HS-27A (cell line): Measurements from ENCODE around the gene NEMP1.
"Not testable (repeated sequence)": the region's sequence is repeated elsewhere in the genome, so short reads cannot be mapped to it uniquely, and the experiment has no call there.

ENCODE experiments used
- DNase-seq: peaks from one replicate; pipeline ENCODE4 v3.0.0-alpha.2; 2012; ENCODE audit warnings: low read depth, missing footprints

The NEMP1 gene

DNA sequence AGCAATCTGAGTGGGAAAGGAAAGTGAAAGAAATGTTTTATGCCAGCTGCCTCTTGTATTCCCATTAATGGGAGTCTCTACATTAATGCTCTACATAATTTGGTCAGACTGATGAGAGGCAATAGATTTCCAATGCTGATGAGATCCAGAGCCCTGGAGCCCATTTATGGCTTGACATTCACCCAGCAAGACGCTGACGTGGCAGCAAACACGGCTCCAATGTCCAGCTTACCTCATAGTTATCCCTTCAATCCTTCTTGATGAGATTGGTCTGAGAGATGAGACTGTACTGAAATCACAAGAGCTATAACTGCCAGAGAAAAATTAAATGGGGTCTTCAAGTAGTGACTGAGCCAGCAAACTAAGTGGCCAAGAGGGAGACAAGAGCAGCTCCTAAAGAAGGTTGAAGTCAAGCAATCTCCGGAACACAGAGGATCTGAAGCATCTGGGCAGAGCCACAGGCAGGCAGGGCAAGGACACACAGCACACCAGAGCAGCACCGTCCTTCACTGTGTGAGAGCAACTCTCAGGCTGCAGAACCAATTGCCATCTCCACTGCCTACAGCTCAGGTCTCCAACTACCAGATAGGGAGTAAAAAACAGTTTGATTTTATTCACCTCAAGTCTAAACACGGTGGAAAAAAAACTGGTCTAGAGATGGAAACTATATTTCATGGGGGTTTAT lies 21.4 kb downstream of the NEMP1 start:
- DNase-seq: no peak

DNA sequence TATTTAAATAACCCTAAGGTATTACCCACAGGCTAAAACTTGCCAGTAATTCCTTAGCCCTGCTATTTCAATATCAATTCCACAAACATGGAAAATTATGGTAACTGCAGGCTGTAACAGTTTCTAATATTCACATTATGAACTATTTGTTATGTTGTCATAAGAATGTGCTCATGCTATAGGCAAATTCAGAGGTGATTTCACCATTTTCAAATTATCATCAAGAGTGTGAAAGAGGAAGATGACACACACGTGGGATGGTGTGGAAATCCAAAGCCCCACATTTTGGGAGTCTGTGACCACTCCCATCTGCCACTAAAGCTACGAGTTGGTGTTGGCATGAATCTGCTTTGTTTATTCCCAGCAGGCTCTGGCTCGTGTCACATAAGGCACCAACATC lies 22.8 kb downstream of the NEMP1 start:
- DNase-seq: no peak

DNA sequence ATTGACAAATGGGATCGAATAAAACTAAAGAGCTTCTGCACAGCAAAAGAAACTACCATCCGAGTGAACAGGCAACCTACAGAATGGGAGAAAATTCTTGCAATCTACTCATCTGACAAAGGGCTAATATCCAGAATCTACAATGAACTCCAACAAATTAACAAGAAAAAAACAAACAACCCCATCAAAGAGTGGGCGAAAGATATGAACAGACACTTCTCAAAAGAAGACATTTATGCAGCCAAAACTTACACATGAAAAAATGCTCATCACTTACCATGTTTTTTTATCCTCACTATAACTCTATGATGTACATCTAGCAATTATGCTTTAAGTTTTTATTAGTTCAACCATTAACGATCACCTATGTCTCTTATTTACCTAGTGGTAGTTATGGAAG lies 24.7 kb downstream of the NEMP1 start:
- DNase-seq: not testable (repeated sequence)

DNA sequence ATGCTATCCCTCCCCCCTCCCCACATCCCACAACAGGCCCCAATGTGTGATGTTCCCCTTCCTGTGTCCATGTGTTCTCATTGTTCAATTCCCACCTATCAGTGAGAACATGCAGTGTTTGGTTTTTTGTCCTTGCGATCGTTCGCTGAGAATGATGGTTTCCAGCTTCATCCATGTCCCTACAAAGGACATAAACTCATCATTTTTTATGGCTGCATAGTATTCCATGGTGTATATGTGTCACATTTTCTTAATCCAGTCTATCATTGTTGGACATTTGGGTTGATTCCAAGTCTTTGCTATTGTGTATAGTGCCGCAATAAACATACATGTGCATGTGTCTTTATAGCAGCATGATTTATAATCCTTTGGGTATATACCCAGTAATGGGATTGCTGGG lies 25.4 kb downstream of the NEMP1 start:
- DNase-seq: not testable (repeated sequence)

DNA sequence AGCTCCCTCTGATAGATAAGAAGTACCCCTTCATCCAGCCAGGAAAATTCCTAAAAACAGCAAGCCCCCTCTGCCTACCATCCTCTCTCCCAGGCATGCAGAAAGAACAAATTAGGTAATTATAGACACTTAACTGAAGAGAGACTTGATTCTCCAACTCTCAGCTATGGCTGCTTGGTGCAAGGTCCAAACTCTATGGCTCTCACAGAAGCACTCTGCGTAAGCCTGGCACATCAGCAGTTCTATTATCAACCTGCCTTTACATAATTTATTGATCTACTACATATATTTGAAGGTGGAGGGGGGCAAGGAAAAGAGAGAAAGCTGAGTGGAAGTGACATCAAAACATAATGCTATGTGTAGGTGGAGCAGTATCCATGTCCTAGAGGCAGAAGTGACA lies 27.6 kb downstream of the NEMP1 start:
- DNase-seq: no peak

DNA sequence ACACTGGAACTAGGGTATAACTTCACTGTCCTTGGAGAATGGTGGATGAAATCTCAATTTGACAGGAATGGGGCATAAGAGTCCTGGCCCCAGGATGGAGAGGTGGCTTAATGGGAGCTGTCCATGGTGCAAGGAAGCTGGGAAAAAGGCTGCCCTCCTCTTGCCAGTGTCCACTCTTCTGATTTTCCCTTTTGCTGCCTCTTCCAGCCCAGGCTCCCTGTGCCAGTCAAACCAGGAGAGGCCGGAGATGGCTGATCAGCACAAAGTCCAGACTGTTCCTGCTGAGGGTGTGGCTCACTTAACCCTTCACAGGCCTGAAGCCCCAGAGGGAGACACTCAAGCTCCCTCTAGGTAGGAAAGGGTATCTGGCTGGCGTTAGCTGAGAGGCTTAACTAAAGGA lies 28.7 kb downstream of the NEMP1 start, which contains the start of gene MYO1A:
MYO1A (minus strand) TSS at position 240 of the 400 bp plus-strand sequence. CDS start 1,806 bp downstream, outside the sequence.
- DNase-seq: no peak

DNA sequence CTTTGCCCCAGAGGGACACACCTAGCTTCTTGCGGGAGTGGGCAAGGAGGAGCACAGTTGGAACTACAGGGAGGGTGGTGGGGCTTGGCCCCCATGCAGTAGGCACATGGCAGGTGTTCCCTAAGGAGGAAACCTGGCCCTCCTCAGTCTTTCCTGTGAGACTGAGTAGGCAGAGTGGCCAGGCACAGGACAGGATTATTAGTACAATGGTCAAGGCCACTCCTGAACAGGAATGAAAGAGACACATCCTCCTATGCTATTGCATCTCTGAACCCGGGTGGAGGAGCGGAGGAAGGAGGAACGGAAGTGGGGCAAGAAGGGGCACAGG lies 29.5 kb downstream of the NEMP1 start:
- no peak for DNase-seq

DNA sequence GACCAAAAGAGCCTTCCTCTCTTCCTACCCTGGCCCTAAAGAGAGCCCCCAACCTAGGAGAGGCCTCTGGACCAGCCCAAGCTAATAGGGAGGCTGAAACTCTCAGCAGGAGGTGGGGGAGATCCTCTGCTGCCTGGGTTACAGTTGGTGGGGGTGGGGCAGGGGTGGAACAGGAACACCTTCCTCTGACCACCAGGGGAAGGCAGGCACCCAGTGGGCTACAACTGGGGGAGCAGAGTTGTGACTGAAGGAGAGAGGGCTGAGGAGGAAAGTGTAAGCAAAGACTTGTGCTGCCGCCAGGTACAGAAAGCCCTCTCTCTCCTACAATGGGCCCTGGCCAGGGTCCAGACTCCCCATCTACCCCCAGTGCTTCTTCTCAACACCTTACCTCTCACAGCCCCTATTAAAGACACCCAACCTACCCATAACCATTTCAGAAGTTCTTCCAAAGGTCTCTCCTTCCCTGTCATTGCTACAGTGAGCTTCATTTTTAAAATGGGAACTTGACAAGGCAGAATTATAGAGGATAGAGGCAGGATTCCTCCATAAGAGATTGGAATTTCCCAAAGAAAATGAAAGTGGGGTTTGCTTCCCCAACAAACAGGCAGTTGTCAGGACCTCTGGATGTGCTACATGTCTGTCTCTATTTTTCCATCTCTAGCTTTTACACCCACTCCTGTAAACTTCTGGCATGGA lies 30.0 kb downstream of the NEMP1 start:
- no peak for DNase-seq

DNA sequence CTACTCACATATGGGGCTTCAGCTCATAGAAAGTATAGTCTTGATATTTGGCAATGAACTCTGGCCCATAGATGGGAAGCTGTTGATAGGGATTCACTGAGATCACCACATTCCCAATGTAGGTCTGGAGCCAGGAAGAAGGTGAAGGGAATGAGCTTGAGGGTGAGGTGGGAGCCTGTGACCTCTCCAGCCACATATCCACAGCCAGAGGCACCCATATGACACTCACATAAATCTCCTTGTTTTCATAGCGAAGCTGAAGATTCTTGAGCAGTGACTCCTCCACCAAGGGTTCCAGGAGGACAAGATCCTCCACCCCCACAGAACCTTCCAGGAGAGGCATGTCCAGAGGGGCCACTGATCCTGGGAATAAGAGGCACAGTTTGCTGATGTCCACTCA lies 30.6 kb downstream of the NEMP1 start:
- DNase-seq: no peak

DNA sequence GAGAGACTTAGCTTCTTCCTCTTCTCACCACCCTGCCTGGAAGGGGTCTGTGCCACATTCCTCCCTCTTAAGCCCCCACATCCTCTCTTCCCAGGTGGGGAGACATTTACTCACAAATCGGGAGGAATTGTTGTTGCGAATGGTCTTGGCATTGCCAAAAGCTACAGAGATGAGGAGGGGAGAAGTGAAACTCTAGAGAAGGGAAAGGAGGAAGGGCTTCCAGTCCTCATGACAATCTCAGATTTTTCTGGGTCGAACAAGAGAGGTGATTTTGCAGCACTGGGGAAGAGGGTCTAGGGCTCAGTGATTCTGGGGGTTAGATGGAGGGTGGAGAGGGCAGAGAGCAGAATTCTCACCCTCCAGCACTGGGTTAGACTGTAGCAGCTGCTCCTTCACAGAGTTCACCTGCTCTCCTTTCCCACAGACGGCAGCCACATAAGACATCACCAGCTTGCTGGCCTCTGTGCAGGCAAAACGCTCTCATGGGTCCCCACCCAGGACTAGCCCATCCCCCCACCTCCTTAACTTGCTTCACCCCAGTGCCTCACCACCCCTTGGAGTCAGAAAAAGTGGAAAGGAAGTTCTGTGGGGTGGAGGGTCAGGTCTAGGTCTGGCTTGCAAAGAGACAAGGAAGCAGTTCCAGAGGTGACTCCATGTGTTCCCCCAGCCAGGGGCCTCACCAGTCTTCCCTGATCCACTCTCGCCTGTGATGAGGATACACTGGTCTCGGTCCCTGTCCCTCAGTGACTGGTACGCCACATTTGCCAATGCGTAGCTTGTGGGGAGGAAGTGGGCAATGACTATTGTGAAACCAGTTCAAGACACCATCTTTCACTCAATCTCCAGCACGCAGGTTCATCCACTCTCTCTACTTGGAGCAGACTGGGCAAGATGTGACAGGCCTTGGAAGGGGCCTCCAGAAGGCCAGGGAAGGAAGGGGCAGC lies 31.4 kb downstream of the NEMP1 start:
- DNase-seq: no peak

DNA sequence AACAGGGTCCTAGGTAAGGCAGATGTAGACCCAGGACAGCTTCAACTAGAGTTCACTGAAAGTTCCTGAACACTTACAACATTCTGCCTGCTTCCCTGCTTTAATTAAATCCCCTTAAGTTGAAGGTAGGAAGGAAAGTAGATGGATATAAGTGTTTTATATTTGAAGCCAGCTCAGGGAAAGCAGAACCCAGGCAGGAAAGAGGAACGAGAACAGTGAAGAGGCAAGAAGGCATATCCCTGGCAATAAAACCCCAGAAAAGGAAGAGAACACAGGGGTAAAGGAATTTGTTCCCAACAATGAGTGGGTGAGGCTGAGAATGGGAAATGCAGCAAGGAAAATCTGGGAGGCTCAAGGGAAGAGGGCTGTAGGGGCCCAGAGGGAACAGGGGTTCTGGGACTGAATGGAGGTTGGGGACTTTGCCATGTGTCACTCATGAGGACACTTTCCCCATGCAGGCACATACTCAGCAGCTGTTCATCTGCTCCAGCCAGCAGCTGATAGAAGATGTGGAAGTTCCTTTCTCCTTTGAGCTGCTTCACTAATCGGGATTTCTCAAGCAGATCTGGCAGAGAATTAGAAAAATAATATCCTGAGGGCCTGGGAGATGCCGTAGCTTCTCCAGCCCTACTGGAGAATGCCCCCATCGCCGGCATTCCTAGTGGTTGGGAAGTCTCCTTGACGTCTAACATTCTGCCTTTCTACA lies 32.4 kb downstream of the NEMP1 start:
- DNase-seq: no peak

DNA sequence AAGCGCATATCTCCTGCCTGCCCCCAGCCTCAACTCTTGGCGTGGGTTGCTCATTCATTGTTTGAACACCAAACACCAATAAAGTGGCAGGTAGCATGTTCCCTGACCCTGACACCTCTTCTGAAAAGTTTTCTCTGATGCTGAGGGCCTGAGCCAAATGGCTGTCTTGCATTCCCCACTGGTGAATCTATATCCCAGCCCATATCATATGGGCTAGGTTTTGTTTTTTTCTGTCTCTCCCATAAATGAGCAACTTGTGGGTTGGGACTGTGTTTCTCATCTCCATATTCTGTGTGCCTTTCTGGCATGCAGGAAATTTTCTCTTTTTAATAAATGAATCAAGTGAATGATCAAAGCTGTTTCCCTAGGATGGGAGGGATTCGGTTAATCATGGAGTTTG lies 33.7 kb downstream of the NEMP1 start:
- no peak for DNase-seq

DNA sequence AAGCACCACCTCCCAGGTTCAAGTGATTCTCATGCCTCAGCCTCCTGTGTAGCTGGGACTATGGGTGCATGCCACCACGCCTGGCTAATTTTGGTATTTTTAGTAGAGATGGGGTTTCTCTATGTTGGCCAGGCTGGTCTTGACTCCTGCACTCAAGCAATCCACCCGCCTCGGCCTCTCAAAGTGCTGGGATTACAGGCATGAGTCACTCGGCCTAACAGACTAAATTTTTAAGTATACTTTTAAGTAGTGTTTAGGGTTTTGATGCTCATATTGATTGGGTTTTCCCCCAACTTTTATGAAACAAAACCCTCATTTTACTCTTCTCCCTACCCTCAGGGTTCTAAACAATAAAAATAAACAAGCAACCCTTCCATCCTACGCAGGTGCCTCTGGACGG lies 34.1 kb downstream of the NEMP1 start:
- no peak for DNase-seq

DNA sequence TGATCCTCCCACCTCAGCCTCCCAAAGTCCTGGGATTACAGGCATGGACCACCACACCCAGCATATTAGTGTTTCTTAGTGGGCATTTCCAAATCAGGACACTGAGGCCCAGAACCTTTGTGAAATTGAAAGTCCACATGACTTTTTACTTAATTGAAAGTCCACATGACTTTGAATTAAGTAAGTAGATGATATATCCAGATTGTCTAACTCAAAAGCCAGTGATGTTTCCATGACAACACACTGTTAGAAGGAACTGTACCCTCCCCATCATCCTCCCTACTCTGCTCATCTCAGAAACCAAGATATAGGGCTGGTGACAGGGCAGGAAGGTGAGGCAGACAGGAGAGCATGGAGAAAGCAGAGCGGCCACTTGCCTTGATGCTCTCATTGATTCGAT lies 35.9 kb downstream of the NEMP1 start:
- no peak for DNase-seq

DNA sequence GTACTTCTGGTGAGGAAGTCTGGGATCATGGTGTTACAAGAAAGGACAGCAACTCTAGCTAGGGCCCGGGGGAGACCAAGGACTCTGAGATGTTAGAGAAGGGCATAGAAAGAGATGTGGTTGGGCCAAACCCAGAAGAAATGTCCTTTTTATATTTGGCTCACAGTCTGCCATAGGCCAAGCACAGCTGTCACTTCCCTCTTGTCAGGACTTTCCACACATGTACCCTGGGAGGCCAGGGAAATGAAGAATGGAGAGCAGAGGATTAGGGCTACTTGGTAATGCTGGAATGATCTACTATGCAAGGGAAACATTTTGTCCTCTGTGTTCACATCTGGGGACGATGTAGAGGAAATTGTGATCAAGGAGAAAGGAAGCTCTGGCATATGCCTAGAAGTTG lies 37.8 kb downstream of the NEMP1 start:
- no peak for DNase-seq

DNA sequence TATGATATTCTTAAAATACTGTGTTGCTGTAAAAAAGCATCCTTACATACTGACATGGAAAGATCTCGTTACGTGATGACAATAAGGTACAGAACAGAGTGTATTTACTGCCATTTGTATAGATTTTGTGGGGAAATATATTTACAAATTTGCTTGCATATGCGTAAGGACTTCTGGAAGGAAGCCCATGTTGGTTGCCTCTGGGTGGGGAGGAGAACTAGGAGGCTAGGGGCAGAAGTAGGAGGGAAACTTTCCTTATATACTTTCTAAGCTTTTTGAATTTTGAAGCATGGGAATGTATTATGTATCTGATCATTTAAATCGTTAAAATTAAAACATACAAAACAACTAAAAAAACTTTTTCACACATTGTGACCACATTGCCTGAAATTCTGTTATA lies 38.4 kb downstream of the NEMP1 start:
- DNase-seq: no peak

DNA sequence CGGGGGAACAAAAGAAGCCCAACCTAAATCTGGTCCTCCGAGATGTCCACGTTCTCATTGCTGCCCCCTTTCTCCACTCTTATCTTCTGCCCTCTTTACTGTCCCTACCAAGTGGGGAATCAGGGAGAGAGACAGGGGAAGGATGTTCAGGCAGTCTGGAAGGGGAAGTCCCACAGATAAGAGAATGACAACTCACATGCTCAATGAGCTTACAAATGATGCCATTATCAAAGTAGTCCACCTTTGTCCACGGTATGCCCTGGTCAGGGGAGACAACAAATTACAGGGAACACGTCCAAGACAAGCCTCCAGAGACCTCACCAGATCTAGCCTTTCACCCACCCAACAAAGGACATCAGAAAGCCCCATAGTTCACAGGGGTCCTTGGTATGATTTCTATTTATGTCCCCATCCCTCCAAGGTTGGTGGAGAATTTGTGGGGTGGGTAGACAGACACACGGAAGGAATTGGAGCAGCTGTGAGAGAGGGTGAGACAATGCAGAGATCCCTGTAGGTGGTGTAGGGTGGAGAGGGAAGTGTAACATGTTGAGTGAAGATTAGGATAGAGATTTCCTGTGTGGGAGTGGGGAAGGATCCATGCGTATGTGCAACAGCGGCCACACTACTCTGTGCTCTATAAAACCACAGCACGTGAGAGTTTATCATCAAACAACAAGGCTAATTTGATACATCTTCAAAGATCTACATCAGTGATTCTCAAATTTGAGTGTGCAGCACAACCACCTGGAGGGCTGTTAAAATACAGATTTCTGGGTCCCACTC lies 39.4 kb downstream of the NEMP1 start:
- no peak for DNase-seq

DNA sequence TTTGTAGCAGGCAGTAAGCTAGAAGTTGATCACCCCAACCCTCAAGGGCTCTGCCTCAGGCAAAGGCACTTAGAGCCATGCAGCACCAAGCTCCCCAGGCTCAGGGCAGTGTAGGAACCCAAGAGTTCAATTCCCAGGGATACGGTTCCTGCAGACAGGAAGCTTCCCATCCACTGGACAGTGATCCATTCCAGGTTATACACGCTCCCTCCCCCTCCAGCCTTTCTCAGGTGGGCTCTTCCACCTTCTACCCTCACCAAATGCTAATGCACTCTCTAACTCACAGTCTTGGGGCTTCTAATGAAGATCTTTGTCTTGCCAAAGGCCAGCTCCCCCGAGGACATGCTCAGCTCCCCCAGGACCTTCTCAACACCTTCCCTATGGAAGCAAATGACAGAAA lies 41.3 kb downstream of the NEMP1 start:
- no peak for DNase-seq

DNA sequence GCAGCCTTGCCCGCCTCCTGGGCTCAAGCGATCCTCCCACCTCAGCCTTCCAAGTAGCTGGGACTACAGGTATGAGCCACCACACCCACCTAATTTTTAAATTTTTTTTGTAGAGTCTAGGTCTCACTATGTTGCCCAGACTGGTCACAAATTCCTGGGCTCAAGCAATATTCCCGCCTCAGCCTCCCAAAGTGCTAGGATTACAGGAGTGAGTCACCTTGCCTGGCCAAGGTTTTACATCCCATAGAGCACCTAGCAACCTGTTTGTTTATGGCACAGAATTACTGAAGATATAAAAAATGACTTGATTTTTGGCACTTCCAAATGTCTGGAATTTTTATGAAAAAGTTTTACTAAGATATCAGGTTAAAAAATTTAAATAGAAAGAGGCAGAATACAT lies 45.2 kb downstream of the NEMP1 start:
- DNase-seq: no peak

DNA sequence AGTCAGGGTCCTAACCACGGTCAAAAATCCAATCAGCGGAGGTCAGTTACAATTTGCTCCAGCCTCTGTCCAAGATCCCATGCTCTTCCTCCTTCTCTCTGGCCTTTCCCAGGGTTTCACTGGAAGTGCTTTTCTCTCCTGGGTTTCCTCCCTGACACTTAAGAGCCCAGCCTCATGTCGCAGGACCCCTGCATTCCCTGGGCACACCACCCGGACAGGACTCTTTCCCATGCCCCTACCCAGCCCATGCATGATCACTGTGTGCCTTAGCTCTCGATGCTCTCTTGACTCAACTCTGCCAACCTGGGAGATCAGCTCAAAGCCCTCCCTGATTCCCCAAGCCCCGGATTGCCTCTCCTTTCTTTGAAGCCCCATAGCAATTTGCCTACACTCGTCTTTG lies 46.8 kb downstream of the NEMP1 start:
- DNase-seq: no peak

DNA sequence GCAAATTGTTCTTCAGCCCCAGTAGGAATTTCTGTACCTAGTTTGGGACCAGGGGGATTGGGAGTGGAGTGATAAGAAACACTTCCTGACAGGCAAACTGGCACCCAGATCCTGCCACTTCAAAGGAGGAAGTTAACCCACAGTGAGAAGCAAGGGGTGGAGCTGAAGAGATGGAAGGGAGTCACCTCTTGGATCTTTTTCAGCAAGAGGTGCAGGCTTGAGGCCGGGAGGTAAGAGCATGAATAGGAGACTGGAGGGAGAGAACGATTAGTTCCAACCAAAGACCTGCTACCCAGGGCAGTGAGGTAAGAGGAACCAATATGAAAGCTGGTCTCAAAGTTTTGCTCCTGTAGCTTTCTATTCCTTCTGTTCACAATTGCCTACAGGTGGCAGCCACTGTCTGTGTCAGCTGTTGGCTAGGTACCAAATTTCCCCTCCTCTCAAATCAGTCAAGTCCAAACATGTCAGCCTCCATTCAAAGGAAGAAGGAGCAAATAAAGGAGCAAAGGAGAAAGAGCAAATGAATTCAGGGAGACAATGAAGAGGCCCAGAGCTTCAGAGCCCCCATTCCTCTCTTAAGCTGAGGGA lies 47.4 kb downstream of the NEMP1 start:
- no peak for DNase-seq
